Activated CD4-positive, alpha-beta T cell treated with anti-CD3 and anti-CD28 coated beads, Interleukin-2, amount 10 ng/mL, durations not matched to agents 24 days and 14 days (primary cell): ENCODE measurements around the gene TMCO2. TPM values are rescaled to one million over a fixed set of nuclear protein-coding genes. Genes with fewer than 3 reads are reported as not detected.

Source experiments
- DNase-seq: peaks from one replicate; pipeline ENCODE4 v3.0.0; 2022
- H3K27ac Mint-ChIP-seq: one replicate; pipeline ENCODE4 v1.8.0; 2022; ENCODE audit warnings: mild to moderate bottlenecking, mixed read lengths
- H3K27me3 Mint-ChIP-seq: one replicate; pipeline ENCODE4 v1.8.0; 2022; ENCODE audit warnings: mixed read lengths
- H3K36me3 Mint-ChIP-seq: one replicate; pipeline ENCODE4 v1.8.0; 2022; ENCODE audit warnings: low read depth, mild to moderate bottlenecking, mixed read lengths
- H3K4me1 Mint-ChIP-seq: one replicate; pipeline ENCODE4 v1.8.0; 2021; ENCODE audit warnings: mixed read lengths
- H3K4me3 Mint-ChIP-seq: one replicate; pipeline ENCODE4 v1.8.0; 2022; ENCODE audit warnings: mild to moderate bottlenecking, moderate library complexity, mixed read lengths
- H3K9me3 Mint-ChIP-seq: one replicate; pipeline ENCODE4 v1.8.0; 2021; ENCODE audit warnings: mixed read lengths
- intact Hi-C: fragments of 100-400 bp; cut with micrococcal nuclease; formaldehyde crosslinking; loops from one replicate; pipeline ENCODE4 v1.15.1; 2023
- total RNA-seq: library from RNA; stranded (reverse); gene quantifications from 2 replicates; pipeline ENCODE4 v1.2.3, GENCODE V29; 2022

The TMCO2 gene
- total RNA-seq, 1 donor from 2014 or later = not detected

DNA sequence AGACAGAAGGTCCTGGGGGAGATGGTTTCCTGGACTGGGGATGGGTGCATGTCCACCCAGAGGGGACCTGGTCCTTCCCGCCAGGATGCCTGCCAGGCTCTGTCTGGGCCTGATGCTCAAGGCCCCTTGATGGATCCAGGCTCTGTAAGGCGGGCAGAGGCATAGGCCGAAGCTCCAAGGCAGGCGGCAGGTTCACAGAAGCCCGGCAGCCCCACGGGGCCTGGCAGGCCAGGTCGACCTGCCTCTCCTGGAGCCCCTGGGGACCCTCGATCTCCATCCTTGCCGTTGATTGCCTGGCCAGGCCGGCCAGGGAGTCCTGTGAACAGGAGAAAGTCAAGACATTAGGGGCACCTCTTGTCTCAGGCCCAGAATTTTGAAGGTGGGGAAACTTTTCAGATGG lies 53.3 kb downstream of the TMCO2 start:
- intact Hi-C loops = no loop called here
- Mint-ChIP-seq H3K27me3 (no peaks in the 10 kb centered on the region), H3K27ac (no peak overlapping the region), H3K9me3 (no peaks in the 10 kb centered on the region), H3K4me1 (no peaks in the 10 kb centered on the region), H3K4me3 (no peak overlapping the region), H3K36me3 (peaks cover 2% of the 10 kb centered on the region)
- no peak for DNase-seq

Other genes with a start within 250 kb of the TMCO2 start
- gene CAP1, start 207.2 kb upstream of the TMCO2 start, total RNA-seq = 417 and 440 TPM in 2 replicates
- 99.0 and 102 TPM in 2 replicates for gene PPT1, start 150.7 kb upstream of the TMCO2 start, total RNA-seq
- 21.2 TPM in 2 replicates for gene RLF, start 86.5 kb upstream of the TMCO2 start, total RNA-seq
- gene ZMPSTE24, start 10.3 kb downstream of the TMCO2 start, total RNA-seq = 50.4 and 50.8 TPM in 2 replicates
- 14.5 and 14.6 TPM in 2 replicates for gene COL9A2, start 69.3 kb downstream of the TMCO2 start, total RNA-seq
- gene SMAP2, start 125.8 kb downstream of the TMCO2 start, total RNA-seq = 156 and 157 TPM in 2 replicates
- gene ZFP69B, start 202.5 kb downstream of the TMCO2 start, total RNA-seq = 5.5 and 6.3 TPM in 2 replicates
- gene ZFP69, start 229.4 kb downstream of the TMCO2 start, total RNA-seq = 3.1 and 3.9 TPM in 2 replicates